ENCODE data around the gene SP140L.

Gene SP140L

DNA sequence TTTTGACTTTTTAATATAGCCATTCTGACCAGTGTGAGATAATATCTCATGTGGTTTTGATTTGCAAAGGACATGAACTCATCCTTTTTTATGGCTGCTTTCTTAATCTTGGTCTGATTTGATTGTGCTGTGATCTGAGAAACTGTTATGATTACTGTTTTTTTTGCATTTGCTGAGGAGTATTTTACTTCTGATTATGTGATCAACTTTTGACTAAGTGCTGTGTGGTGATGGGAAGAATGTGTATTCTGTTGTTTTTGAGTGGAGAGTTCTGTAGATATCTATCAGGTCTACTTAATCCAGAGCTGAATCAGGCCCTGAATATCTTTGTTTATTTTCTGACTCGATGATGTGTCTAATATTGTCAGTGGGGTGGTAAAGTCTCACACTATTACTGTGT is 16.8 kb downstream of the SP140L start:
- H3K9me3 ChIP-seq (ENCODE audit: control insufficient read depth in 2 of 2, low read length in 2 of 2): peaks cover 0 to 9% of the 10 kb centered on the region in 2 donors
- no peaks in the 10 kb centered on the region for H3K4me1 ChIP-seq (ENCODE audit: control insufficient read depth, insufficient read depth, low read length)
- H3K4me3 ChIP-seq (ENCODE audit: low read length in 2 of 2): no peak overlapping the region
- no peak overlapping the region for H3K9ac ChIP-seq (ENCODE audit: low read length in 2 of 2)
- no peaks in the 10 kb centered on the region for H3K27me3 ChIP-seq (ENCODE audit: control insufficient read depth in 1 of 2, insufficient read depth in 2 of 2, low read length in 2 of 2)
- H3K36me3 ChIP-seq (ENCODE audit: control insufficient read depth in 2 of 2, insufficient read depth in 2 of 2, low read length in 2 of 2): no peaks in the 10 kb centered on the region
- H3K27ac ChIP-seq (ENCODE audit: low read length): no peak overlapping the region

- H3K4me3 ChIP-seq (ENCODE audit: low read length in 2 of 2): no peak overlapping the region
- no peaks in the 10 kb centered on the region for H3K4me1 ChIP-seq (ENCODE audit: control insufficient read depth, insufficient read depth, low read length)
- H3K9ac ChIP-seq (ENCODE audit: low read length in 2 of 2): no peak overlapping the region
- H3K27ac ChIP-seq (ENCODE audit: low read length): no peak overlapping the region
- H3K9me3 ChIP-seq (ENCODE audit: control insufficient read depth in 2 of 2, low read length in 2 of 2): peaks cover 0 to 9% of the 10 kb centered on the region in 2 donors
- H3K36me3 ChIP-seq (ENCODE audit: control insufficient read depth in 2 of 2, insufficient read depth in 2 of 2, low read length in 2 of 2): no peaks in the 10 kb centered on the region
- no peaks in the 10 kb centered on the region for H3K27me3 ChIP-seq (ENCODE audit: control insufficient read depth in 1 of 2, insufficient read depth in 2 of 2, low read length in 2 of 2)
Observed at GRCh38 chr2:230346465-230346864, 19.5 kb downstream of the SP140L start.

DNA sequence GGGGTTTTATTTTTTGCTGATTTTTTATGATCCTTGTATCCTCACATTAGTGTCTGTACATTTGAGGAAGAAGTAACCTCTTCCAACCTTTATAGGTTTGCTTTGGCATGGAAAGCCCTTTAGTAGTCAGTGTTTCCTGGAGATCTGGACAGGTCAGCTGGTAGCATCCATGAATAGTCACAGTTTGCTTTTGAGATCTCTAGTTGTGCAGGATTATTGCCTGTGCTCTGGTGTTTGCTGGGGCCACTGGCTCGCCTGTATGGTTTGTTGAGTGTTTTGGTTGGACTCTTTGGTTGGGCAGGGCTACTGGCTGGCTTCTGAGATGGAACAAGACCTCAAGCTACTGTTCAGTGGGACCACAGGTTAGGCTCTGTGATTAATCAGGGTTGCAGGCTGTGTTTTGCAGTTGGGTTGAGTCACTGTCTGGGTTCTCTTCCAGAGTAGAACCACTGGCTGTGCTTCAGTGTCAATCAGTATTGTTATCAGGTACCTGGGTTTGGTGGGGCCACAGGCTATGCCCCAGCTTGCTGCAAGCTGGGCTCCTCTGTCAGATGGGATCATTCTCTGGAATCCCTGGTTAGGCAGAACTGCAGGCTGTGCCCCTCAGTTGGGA is 20.0 kb downstream of the SP140L start:
- no peaks in the 10 kb centered on the region for H3K4me1 ChIP-seq (ENCODE audit: control insufficient read depth, insufficient read depth, low read length)

DNA sequence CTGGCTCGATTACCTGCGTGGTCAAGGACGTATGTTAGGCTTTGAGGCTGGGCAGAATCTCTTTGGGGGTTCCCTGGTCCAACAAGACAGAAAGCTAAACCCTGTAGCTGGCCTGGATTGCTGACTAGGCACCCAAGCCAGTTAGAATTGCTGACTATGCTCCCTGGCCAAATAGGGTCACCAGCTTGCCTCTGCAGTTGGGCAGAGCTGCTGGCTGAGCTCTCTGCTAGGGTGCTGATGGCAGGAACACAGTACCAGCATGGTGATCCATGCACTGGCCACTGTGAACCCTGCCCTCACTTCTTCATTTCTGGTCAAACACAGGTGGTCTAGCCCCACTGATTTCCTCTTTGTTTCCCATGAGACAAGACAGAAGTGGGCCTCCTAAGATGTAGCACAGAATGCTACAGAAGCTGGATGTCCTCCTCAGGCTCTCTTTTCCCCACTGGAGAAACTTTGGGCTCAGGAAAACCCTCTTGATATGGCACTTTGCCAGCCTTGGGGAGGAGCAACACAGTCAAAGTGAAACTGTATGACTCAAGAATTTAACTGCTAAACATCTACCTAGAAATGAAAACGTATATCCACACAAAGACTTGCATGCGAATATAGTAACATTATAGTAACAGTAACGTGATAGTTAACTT is 20.8 kb downstream of the SP140L start:
- Histone ChIP-seq H3K27ac (ENCODE audit: low read length) (no peak overlapping the region), H3K4me1 (ENCODE audit: control insufficient read depth, insufficient read depth, low read length) (no peaks in the 10 kb centered on the region), H3K36me3 (ENCODE audit: control insufficient read depth in 2 of 2, insufficient read depth in 2 of 2, low read length in 2 of 2) (no peaks in the 10 kb centered on the region), H3K9me3 (ENCODE audit: control insufficient read depth in 2 of 2, low read length in 2 of 2) (peaks cover 0 to 9% of the 10 kb centered on the region in 2 donors), H3K27me3 (ENCODE audit: control insufficient read depth in 1 of 2, insufficient read depth in 2 of 2, low read length in 2 of 2) (no peaks in the 10 kb centered on the region), H3K9ac (ENCODE audit: low read length in 2 of 2) (no peak overlapping the region), H3K4me3 (ENCODE audit: low read length in 2 of 2) (no peak overlapping the region)

More for the DNA sequence above, 20.0 kb downstream of the SP140L start:
- no peak overlapping the region for H3K4me3 ChIP-seq (ENCODE audit: low read length in 2 of 2)
- H3K9me3 ChIP-seq (ENCODE audit: control insufficient read depth in 2 of 2, low read length in 2 of 2): peaks cover 0 to 9% of the 10 kb centered on the region in 2 donors
- H3K36me3 ChIP-seq (ENCODE audit: control insufficient read depth in 2 of 2, insufficient read depth in 2 of 2, low read length in 2 of 2): no peaks in the 10 kb centered on the region
- no peaks in the 10 kb centered on the region for H3K27me3 ChIP-seq (ENCODE audit: control insufficient read depth in 1 of 2, insufficient read depth in 2 of 2, low read length in 2 of 2)
- no peak overlapping the region for H3K9ac ChIP-seq (ENCODE audit: low read length in 2 of 2)
- no peak overlapping the region for H3K27ac ChIP-seq (ENCODE audit: low read length)

DNA sequence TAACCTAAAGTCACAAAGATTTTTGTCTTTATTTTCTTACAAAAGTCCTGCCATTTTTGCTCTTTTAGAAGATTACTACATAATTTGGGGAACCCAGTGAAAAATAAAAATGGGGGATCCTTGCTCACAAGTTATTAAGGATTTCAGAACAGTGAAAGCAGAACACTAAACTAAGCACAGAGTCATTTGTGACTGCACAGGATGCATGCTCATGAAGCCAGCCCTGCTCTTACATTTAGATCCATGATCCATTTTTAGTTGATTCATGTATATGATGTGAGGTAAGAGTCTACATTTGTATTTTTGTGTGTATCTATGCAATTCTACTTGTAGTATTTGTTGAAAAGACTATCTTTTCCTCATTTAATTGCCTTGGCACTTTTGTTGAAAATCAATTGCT is 21.8 kb downstream of the SP140L start:
- Histone ChIP-seq H3K36me3 (ENCODE audit: control insufficient read depth in 2 of 2, insufficient read depth in 2 of 2, low read length in 2 of 2) (no peaks in the 10 kb centered on the region), H3K27me3 (ENCODE audit: control insufficient read depth in 1 of 2, insufficient read depth in 2 of 2, low read length in 2 of 2) (no peaks in the 10 kb centered on the region), H3K27ac (ENCODE audit: low read length) (no peak overlapping the region), H3K9me3 (ENCODE audit: control insufficient read depth in 2 of 2, low read length in 2 of 2) (peaks cover 0 to 4% of the 10 kb centered on the region in 2 donors), H3K9ac (ENCODE audit: low read length in 2 of 2) (no peak overlapping the region), H3K4me3 (ENCODE audit: low read length in 2 of 2) (no peak overlapping the region), H3K4me1 (ENCODE audit: control insufficient read depth, insufficient read depth, low read length) (no peaks in the 10 kb centered on the region)

- no peaks in the 10 kb centered on the region for H3K27me3 ChIP-seq (ENCODE audit: control insufficient read depth in 1 of 2, insufficient read depth in 2 of 2, low read length in 2 of 2)
- H3K27ac ChIP-seq (ENCODE audit: low read length): no peak overlapping the region
- H3K9me3 ChIP-seq (ENCODE audit: control insufficient read depth in 2 of 2, low read length in 2 of 2): no peaks in the 10 kb centered on the region
- H3K36me3 ChIP-seq (ENCODE audit: control insufficient read depth in 2 of 2, insufficient read depth in 2 of 2, low read length in 2 of 2): peaks cover 3% of the 10 kb centered on the region in 2 donors
- H3K4me3 ChIP-seq (ENCODE audit: low read length in 2 of 2): no peak overlapping the region
- no peaks in the 10 kb centered on the region for H3K4me1 ChIP-seq (ENCODE audit: control insufficient read depth, insufficient read depth, low read length)
- no peak overlapping the region for H3K9ac ChIP-seq (ENCODE audit: low read length in 2 of 2)
Observed at GRCh38 chr2:230356084-230356483, 29.1 kb downstream of the SP140L start.

GRCh38 chr2:230358305-230358704 is 31.3 kb downstream of the SP140L start:
- no peak overlapping the region for H3K4me3 ChIP-seq (ENCODE audit: low read length in 2 of 2)
- H3K36me3 ChIP-seq (ENCODE audit: control insufficient read depth in 2 of 2, insufficient read depth in 2 of 2, low read length in 2 of 2): peaks cover 4 to 10% of the 10 kb centered on the region in 2 donors
- no peaks in the 10 kb centered on the region for H3K4me1 ChIP-seq (ENCODE audit: control insufficient read depth, insufficient read depth, low read length)
- no peak overlapping the region for H3K9ac ChIP-seq (ENCODE audit: low read length in 2 of 2)
- H3K27me3 ChIP-seq (ENCODE audit: control insufficient read depth in 1 of 2, insufficient read depth in 2 of 2, low read length in 2 of 2): no peaks in the 10 kb centered on the region
- H3K27ac ChIP-seq (ENCODE audit: low read length): no peak overlapping the region
- H3K9me3 ChIP-seq (ENCODE audit: control insufficient read depth in 2 of 2, low read length in 2 of 2): no peaks in the 10 kb centered on the region

- H3K9me3 ChIP-seq (ENCODE audit: control insufficient read depth in 2 of 2, low read length in 2 of 2): no peaks in the 10 kb centered on the region
- peaks cover 4 to 10% of the 10 kb centered on the region in 2 donors for H3K36me3 ChIP-seq (ENCODE audit: control insufficient read depth in 2 of 2, insufficient read depth in 2 of 2, low read length in 2 of 2)
Observed at GRCh38 chr2:230360028-230360427, 33.0 kb downstream of the SP140L start.

DNA sequence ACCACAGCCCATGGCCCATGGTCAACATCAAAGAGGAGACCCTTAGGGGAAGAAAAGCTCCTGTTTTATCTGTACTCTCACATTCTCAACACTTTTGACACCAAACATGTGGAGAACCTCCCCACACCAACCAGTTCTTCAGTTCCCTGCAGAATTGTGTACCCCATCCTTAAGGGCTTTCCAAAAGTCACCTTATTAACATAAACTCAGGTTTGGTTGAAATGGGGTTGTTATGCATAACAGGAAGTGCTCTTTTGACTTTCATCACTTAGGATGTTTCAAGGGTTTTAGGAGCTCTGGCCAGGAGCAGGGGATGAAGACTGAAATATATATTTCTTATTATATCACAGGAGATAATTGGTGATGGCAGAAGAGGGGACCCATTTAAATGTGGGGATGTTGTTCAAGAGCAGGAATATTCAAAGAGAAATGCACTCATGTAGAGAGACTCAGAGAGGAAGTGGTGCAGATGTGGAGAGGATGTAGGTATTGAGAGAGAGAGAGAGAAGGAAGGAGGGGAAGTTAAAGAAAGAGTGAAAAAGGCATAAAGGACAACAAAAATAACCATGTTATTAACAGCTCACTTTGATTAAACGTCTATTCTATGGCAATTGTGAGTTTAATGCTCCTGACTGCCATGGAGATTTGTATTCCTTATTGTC is 35.2 kb downstream of the SP140L start:
- no peaks in the 10 kb centered on the region for H3K4me1 ChIP-seq (ENCODE audit: control insufficient read depth, insufficient read depth, low read length)
- H3K36me3 ChIP-seq (ENCODE audit: control insufficient read depth in 2 of 2, insufficient read depth in 2 of 2, low read length in 2 of 2): peaks cover 4 to 10% of the 10 kb centered on the region in 2 donors
- H3K27me3 ChIP-seq (ENCODE audit: control insufficient read depth in 1 of 2, insufficient read depth in 2 of 2, low read length in 2 of 2): no peaks in the 10 kb centered on the region
- no peak overlapping the region for H3K4me3 ChIP-seq (ENCODE audit: low read length in 2 of 2)
- H3K9me3 ChIP-seq (ENCODE audit: control insufficient read depth in 2 of 2, low read length in 2 of 2): no peaks in the 10 kb centered on the region
- H3K27ac ChIP-seq (ENCODE audit: low read length): no peak overlapping the region
- no peak overlapping the region for H3K9ac ChIP-seq (ENCODE audit: low read length in 2 of 2)

More at GRCh38 chr2:230360028-230360427, 33.0 kb downstream of the SP140L start:
- no peak overlapping the region for H3K4me3 ChIP-seq (ENCODE audit: low read length in 2 of 2)
- no peaks in the 10 kb centered on the region for H3K4me1 ChIP-seq (ENCODE audit: control insufficient read depth, insufficient read depth, low read length)
- no peak overlapping the region for H3K27ac ChIP-seq (ENCODE audit: low read length)
- no peaks in the 10 kb centered on the region for H3K27me3 ChIP-seq (ENCODE audit: control insufficient read depth in 1 of 2, insufficient read depth in 2 of 2, low read length in 2 of 2)
- no peak overlapping the region for H3K9ac ChIP-seq (ENCODE audit: low read length in 2 of 2)

DNA sequence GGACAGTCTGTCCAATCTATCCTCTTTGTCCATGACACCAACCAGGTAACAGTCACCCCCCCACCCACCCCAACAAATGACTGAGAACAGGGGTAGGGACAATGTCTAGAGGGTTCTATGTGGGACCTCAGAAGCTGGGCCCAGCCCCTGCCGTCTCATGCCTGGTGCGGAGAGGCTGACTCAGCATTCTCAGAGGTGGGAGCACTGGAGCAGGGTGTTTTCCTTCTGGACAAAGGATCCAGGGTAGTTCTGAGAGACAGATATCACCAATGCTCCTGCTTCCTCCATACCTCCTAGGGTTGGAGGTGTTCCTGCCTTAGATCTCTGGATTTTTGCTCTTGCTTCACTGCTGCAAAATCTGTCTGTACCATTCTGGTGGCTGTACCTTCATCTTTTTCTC is 55.1 kb downstream of the SP140L start:
- Histone ChIP-seq H3K4me1 (ENCODE audit: control insufficient read depth, insufficient read depth, low read length) (no peaks in the 10 kb centered on the region), H3K36me3 (ENCODE audit: control insufficient read depth in 2 of 2, insufficient read depth in 2 of 2, low read length in 2 of 2) (peaks cover 0 to 9% of the 10 kb centered on the region in 2 donors), H3K27me3 (ENCODE audit: control insufficient read depth in 1 of 2, insufficient read depth in 2 of 2, low read length in 2 of 2) (no peaks in the 10 kb centered on the region), H3K9ac (ENCODE audit: low read length in 2 of 2) (no peak overlapping the region), H3K9me3 (ENCODE audit: control insufficient read depth in 2 of 2, low read length in 2 of 2) (no peaks in the 10 kb centered on the region), H3K4me3 (ENCODE audit: low read length in 2 of 2) (no peak overlapping the region), H3K27ac (ENCODE audit: low read length) (no peak overlapping the region)

DNA sequence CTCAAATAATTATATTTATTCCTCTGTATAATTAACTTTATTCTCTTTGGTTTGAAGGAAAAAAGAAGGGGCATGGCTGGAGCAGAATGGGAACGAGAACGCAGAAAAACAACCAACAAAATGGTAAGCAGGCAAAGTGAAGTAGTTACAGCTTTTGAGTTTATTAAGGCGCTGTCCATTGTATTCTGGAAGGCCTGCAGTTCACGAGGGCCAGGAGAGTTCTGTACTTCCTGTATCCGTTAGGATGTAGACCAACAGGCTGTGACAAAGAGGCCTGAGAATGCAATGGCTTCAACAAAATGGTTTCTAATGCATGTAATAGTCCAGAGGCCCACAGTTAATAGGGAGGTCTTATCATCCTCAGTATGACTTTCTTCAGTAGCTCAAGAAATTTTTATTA is 56.5 kb downstream of the SP140L start:
- Histone ChIP-seq H3K9ac (ENCODE audit: low read length in 2 of 2) (no peak overlapping the region), H3K36me3 (ENCODE audit: control insufficient read depth in 2 of 2, insufficient read depth in 2 of 2, low read length in 2 of 2) (peaks cover 0 to 11% of the 10 kb centered on the region in 2 donors), H3K4me3 (ENCODE audit: low read length in 2 of 2) (no peak overlapping the region), H3K27ac (ENCODE audit: low read length) (no peak overlapping the region), H3K4me1 (ENCODE audit: control insufficient read depth, insufficient read depth, low read length) (no peaks in the 10 kb centered on the region), H3K27me3 (ENCODE audit: control insufficient read depth in 1 of 2, insufficient read depth in 2 of 2, low read length in 2 of 2) (no peaks in the 10 kb centered on the region), H3K9me3 (ENCODE audit: control insufficient read depth in 2 of 2, low read length in 2 of 2) (no peaks in the 10 kb centered on the region)

Measured in stomach smooth muscle (tissue), 2 donors.